IPS DF 4.7 (cell line): ENCODE measurements around the gene TRDN.

Experiments used
- DNase-seq: peaks from one replicate; pipeline ENCODE4 v3.0.0-alpha.2; 2013; ENCODE audit warnings: low spot score; ENCODE audit errors: extremely low read depth

TRDN gene, protein sequence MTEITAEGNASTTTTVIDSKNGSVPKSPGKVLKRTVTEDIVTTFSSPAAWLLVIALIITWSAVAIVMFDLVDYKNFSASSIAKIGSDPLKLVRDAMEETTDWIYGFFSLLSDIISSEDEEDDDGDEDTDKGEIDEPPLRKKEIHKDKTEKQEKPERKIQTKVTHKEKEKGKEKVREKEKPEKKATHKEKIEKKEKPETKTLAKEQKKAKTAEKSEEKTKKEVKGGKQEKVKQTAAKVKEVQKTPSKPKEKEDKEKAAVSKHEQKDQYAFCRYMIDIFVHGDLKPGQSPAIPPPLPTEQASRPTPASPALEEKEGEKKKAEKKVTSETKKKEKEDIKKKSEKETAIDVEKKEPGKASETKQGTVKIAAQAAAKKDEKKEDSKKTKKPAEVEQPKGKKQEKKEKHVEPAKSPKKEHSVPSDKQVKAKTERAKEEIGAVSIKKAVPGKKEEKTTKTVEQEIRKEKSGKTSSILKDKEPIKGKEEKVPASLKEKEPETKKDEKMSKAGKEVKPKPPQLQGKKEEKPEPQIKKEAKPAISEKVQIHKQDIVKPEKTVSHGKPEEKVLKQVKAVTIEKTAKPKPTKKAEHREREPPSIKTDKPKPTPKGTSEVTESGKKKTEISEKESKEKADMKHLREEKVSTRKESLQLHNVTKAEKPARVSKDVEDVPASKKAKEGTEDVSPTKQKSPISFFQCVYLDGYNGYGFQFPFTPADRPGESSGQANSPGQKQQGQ

DNA sequence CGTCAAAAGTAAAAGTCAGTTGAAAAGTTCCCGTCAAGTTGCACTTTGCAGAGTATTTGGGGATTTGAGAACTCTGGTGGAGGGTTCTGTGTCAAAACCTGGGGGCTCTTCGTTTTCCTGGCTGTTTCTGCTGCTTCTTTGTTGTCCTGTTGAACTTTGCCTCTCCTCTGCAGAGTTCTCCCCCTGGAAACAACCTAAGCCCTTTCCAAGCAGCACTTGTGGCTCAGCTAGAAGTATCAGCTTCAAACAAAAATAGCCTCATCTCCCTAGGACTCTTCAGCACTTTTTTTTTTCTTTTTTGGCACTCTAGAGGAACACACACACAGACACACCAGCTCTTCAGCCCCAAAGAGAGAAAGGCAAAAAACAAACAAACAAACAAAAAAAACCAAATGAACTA, at the start of gene TRDN:
Gene TRDN (minus strand): TSS at position 169 of the 400 bp plus-strand sequence. CDS start 175 bp downstream, outside the sequence.
- no peak for DNase-seq

DNA sequence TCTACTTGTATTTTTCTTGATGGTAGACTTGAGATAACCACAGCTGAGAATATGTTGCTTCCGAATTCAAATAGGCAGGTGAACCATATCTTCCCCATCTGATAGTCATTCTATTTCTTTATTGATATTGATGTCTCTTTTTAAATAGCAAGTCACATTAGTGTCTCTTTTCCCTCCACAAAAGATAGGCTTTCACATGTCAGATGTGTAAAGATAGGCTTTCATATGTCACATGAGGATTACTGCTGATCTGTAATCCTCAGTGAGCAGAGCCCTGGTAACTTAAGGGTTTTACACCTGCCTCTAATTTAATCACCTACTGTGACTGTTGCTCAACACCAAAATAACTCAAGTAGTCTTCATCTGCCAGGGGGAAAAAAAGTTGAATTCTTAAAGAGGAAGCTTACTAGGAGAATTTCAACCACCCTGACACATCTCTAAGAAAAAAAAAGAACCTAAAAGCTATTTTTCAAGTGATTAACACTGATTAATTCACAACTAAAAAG, 45.3 kb upstream of the TRDN start:
- DNase-seq, result no peak

DNA sequence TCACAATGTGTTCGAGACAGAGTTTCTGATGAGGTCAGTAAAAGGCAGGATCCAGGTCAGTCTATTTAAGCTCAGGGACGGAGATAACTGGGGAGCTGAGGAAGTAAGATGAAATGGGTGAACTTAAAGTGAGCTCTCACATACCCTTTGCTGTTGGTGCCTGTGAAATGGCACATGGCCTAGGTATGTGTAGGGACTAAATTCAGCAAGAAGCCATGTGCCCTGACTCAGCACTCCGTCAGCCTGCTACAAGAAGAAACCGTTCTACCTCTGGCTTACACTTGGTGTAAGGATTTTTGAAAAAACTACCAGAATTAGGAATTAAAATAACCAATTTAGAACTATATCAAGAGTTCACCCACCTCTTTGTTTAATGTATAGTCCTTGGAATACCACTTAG, 41.1 kb upstream of the TRDN start:
- no peak for DNase-seq

DNA sequence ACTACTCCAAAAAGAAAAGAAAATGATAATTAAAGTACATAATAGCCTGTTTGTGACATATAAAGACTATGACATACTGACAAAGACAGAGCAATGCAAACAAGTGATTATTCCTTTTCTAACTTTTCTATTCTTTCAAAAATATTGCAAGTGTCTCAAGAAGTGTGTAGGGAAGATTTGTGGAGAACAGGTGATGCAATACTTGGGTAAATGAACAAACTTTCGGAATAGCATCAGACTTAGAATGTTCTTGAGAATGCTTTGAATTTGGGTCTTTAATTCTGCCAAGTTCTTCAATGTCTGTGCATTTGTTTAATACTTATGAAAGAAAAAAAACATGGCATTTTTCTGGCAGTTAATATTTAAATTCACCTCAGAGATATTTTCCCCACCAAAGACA, 40.0 kb upstream of the TRDN start:
- DNase-seq, result no peak

DNA sequence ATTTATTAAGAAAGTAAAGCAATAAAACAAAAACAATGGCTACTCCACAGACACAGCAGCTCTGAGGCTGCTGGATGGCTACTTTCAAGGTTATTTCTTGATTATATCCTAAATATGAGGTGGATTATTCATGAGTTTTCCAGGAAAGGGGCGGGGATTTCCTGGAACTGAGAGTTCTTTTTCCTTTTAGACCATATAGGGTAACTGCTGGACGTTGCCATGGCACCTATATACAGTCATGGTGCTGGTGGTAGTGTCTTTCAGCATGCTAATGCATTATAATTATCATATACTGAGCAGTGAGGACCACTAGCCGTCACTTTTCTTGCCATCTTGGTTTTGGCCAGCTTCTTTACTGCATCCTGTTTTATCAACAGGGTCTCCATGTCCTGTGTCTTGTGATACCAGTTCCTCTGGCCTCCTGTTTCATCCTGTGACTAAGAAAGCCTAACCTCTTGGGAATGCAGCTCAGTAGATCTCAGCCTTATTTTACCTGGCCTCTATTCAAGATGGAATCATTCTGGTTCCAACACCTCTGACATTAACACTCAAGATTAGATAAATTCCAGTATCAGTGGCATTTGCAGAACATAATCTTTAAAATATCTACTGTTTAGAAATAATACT, 32.3 kb upstream of the TRDN start:
- no peak for DNase-seq

DNA sequence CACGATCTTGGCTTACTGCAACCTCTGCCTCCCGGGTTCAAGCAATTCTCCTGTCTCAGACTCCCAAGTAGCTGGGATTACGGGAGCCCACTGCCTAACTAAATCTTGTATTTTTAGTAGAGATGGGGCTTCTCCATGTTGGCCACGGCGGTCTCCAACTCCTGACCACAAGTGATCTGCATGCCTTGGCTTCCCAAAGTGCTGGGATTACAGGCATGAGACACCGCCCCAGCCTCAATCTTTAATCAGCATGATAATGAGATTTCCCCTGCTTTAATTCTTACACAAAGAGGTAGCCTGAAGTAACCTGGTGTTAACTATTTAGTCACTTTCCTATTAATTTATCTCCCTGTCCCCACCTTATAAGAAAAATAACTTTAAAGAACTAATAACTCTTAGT, 31.3 kb upstream of the TRDN start:
- no peak for DNase-seq

DNA sequence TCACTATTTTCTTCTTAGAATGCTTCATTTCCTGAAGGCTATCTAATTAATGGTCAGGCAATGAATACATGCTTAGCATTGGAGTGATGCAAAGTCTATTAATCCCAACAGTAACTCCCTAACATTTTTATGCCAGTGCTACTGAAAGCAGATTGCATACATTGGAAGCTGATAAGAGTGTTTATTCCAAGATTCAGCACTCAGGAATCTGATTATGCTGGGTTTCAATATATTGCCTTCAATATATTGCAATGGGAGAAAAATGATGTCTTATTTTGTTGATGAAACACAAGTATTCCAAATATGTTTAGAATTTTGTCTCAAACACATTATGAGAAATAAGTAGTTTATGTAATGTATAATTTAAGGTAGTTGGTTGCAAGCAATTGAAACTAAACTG, 26.7 kb upstream of the TRDN start:
- no peak for DNase-seq

DNA sequence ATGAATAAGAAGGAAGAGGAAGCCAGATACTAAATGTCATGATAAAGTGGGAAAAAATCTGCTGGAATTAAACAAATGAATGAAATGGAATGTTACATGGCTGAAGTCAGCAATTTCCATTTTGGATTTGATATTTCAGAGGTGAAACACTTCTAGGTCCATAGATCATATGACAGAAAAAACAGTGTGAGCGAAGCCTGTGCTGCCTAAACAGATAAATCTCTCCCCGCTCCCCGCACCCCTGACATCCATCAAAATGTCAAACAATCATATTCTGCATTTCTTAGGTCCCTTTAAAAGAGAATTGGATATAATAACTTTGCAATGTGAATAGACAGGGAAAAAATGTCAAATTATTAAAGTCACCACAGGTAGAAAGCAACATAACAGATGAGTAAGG, 26.0 kb upstream of the TRDN start:
- DNase-seq, result no peak

DNA sequence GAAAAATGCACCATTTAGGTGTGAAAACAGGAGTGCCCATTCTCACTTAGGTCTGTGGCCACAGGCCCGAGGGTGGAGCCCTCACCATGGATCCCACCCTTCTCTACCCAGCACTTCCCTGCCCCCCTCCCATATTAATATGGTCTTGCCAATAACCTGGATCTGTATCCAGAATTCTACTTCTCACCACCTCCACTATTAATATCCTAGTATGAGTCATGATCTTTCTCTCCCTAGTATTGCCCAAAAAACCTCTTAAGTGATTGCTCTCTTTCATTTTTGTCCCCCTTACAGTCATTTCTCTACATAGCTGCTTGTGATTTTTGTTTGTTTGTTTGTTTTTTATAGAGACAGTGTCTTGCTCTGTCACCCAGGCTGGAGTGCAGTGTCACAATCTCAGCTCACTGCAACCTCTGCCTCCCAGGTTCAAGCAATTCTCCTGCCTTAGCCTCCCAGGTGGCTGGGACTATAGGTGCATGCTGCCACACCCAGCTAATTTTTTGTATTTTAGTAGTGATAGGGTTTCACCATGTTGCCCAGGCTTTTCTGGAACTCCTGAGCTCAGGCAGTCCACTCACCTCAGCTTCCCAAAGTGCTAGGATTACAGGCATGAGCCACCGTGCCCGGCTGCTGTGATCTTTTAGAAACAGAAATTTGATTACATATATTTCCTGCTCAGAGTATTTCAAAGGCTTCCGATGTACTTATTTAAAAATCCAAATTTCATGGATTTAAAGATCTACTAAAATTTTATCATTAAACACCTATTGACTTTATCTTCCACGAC, 24.5 kb upstream of the TRDN start:
- DNase-seq, result no peak

DNA sequence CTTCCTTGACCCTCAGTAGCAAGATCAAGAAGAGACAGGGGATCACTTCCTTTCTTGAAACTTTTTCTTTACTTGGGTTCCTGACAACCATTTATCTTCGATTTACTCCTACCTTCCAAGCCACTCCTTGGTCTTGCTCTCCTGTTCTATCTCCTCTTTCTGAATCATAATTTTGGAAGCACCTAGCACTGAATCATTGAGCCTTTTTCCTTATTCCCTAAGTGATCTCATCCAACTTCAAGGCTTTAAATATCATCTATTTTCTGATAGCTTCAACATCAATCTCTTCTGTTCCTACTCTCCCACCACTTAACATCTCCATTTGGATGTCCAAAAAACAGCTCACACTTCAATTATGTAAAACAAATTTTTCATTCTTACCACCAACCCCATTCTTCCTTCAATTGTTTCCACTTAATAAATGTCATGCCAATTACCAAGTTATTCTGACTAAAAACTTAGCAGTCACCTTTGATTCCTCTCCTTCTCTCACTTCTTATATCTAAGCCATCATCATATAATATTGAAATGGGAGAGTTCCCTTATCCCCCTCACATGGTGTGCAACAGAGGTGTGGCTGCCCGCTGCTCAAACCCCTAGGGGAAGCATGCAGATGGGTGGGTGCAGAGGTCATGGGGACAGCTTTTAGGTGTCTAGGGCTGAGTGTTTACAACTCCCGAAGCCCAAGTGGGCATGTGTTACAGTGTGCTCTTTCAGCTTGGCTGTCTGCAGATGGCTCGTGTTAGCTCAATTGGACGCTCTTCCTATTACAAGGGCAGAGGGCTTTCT, 23.4 kb upstream of the TRDN start:
- no peak for DNase-seq

DNA sequence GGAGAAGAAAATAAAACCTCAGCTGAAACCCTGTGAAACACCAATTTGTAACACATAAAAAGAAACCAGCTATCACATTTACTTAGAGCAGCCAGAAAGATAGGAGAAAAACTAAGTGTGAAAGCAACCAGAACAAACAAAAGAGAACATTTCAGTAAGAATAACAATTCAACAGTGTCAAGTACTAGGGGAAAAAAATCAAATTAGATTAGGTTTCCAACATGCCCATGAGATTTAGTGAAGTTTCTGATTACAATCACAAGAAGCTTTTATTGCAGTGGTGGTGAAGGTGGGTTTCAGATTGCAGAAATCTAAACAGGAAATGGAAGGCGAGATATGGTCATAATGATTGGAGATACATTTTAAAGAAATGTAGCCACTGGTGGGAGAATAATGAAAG, 22.1 kb upstream of the TRDN start:
- DNase-seq, result no peak

DNA sequence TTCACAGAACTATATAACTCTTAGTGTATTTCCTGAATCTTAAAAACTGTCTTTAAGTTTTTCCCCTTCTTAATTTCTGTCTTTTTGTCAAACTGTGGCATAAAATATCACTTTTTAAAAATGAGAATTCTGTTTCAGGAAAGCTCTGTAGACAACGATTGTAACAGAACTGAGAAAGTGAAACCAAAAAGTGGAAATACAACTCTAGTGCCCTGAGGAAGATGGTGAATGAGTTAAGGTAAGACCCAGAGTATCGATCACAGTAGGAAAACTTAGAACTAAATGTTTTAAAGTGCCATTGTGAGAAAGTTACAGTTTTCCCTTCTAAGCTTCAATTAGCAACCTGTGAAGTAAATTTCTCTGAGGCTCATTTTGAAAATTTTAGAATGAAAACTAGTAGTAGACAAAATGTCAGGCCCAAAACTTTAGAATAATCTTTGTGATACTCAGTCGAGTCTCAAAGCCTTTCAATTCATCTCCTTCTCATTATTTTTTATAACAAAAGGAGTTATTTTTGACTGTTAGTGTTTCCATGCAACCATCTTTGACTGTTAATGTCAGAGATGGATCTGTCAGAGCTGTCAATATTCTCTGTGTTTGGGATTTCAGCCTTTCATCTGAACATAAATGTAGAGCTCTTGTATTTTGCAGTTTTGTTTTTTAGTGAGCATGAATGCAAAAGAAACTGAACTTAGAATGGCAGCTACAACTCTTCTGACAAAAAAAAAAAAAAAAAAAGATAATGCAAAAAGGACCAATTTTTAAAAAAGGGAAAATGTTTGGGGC, 19.0 kb upstream of the TRDN start:
- no peak for DNase-seq

DNA sequence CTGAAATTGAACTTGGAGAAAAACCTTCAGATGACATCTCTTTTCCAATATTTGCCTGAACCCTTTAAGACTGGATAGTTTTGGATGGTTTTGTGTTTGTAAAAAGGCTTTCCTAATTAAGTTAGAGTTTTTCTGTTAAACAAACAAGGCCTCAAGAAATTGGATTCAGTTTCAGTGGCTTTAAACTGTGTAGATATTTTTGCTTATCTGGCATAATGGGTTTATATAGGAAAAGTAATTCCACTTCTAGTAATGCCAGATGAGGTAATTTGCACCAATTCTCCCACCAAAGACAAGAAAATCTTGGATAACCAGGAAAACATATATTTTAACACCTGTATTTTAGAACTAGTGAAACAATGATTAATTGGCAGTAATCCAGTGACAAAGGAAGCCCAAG, 12.0 kb upstream of the TRDN start:
- DNase-seq, result no peak

DNA sequence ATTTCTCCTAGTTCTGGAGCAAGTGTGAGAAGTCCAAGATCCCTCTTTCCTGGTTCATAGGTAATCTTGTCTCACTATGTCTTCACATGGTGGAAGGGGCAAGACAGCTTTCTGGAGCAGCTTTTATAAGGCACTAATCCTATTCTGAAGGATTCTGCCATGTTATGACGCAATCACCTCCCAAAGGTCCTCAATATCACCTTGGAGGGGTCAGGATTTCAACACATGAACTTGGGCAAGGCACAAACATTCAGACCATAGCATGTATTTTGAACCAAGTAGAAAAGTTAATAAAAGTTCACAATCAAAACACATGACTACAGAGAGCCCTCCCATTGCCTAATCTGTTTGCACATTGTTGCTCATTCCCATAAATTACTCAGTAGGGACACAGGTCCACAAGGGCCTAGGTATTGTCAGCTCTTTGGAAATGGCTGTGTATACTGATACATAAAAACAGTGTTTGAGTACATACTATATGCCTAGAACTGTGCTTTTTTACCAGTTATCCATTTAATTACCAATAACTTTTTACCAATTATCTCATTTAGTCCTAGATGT, 11.3 kb upstream of the TRDN start:
- DNase-seq, result no peak

DNA sequence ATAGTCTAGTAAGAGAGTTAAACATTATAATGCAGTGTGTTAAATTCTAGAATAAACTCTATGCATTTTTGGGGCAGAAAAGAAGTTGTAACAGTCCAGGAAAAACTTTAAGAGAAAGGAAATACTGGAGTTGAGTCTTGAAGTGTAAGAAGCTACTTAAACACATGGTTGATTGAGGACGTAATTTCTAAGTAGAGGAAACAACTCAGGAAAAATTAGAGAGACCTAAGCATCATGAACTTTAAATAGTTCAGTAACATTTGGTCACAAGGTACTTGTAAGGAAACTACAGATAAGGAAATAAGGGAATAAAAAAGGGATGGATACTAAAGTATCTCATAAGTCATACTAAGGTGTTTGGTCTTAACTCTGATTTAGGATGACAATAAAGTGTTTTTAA, 4.7 kb upstream of the TRDN start:
- no peak for DNase-seq

DNA sequence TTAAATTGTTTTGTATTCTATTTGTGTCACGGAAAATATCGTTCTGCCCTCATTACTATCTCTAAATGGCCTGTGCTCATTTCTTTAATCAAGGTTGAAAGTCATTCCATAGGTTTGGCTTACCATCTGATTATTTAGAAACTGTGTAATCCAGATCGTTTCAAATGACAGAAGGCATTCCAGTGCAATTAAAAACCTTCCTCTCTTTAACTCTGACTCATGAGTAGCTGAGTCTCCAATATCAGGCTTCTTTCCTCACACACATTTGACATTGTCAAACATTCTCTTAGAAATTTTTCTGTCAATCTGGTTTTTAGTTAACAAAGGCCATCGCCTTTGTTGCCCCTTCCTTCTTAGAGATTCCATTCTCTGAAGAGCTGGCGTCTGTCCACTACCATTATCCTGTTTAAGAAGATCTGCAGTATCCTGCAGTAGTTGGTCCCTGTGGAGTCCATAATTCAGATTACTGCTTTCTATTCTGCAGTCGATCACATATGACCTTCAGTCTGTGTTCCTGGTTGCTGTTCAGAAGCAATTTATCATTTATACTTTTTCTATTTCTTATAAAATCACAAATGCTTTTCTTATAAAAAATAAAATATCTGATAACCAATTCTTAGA, 3.9 kb upstream of the TRDN start:
- DNase-seq, result no peak

DNA sequence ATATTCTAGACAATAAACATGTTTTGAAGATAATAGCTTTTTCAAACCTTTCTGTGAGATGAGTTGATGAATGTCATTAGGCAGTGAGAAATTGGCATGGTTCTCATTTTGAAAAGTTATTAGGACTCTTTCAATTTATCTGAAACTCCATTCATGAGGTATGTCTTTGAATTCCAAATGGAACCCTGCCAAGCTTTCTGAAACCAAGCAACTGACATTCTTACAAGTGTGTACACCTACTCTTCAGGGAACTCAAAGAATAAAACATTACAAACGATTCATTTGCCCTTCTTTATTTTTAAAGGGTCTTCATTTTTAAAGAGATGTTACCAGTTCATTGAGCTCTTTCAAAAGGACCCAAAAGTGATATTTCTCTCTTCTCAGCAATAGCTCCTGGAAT, 2.1 kb upstream of the TRDN start:
- no peak for DNase-seq

DNA sequence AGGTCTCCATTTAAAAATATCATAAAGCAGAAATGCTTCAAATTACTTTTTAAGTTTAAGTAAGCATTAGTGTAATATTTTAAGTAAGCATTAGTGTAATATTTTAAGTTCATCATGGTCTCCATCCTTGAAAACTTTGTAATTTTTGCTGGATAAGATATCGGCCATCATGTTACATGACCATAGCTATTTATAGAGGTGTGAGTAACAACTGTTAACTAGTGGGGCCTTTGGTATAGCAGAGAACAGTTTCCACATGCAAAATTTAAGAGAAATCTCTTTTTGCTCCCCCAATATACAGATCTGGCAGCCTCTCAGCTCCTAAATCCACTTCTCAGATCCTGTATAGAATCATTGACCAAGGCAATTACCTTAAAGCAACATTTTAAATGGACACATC, 468 bp downstream of the TRDN start:
- no peak for DNase-seq

DNA sequence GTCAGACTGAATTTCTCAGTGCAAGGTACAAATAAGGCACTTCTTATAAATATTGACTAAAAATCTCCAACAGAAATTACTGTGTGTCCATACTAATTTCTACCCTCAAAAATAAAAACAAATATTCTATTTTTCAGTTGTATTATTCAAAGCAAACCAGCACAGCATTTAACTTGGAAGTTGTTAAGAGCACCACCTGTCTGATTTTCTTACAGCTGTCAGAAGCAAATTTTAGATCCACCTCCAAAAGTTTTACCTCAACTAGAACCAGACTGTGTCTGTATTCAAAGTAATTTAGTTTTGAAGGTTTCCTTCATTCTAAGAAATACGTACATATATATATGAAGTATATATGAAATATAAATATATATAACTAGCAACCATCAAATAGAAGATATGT, 1.2 kb downstream of the TRDN start:
- DNase-seq, result no peak
